Measurements from ENCODE around the gene AMFR.
"Not testable (repeated sequence)": the region's sequence is repeated elsewhere in the genome, so short reads cannot be mapped to it uniquely, and the experiment has no call there.

The AMFR gene

GRCh38 chr16:56387396-56387795 lies 37.9 kb downstream of the AMFR start:
- DNase-seq, result no peak

GRCh38 chr16:56384074-56384721 lies 41.1 kb downstream of the AMFR start:
- no peak for DNase-seq

GRCh38 chr16:56382901-56383355 lies 42.4 kb downstream of the AMFR start:
- DNase-seq, result no peak

- no peak for DNase-seq
Observed at GRCh38 chr16:56382459-56382858, 42.9 kb downstream of the AMFR start.

GRCh38 chr16:56380778-56381485 lies 44.4 kb downstream of the AMFR start:
- DNase-seq, result not testable (repeated sequence)

GRCh38 chr16:56379044-56379443 lies 46.3 kb downstream of the AMFR start:
- not testable (repeated sequence) for DNase-seq

GRCh38 chr16:56375792-56376191 lies 49.6 kb downstream of the AMFR start:
- DNase-seq, result not testable (repeated sequence)

GRCh38 chr16:56373003-56373402 lies 52.3 kb downstream of the AMFR start:
- no peak for DNase-seq

GRCh38 chr16:56372013-56372634 lies 53.2 kb downstream of the AMFR start:
- DNase-seq, result no peak

GRCh38 chr16:56371660-56371937 lies 53.7 kb downstream of the AMFR start:
- no peak for DNase-seq

- DNase-seq, result no peak
Observed at GRCh38 chr16:56370875-56371659, 54.3 kb downstream of the AMFR start.

GRCh38 chr16:56370185-56370874 lies 55.0 kb downstream of the AMFR start:
- DNase-seq, result no peak

- peak; percentile 51 for DNase-seq
Observed at GRCh38 chr16:56369202-56369601, 56.1 kb downstream of the AMFR start.

GRCh38 chr16:56368545-56368944 lies 56.8 kb downstream of the AMFR start:
- peak; percentile 43 for DNase-seq

- no peak for DNase-seq
Observed at GRCh38 chr16:56367764-56368163, 57.6 kb downstream of the AMFR start.

- DNase-seq, result no peak
Observed at GRCh38 chr16:56366945-56367344, 58.4 kb downstream of the AMFR start.

GRCh38 chr16:56365552-56365951 lies 59.8 kb downstream of the AMFR start:
- DNase-seq, result no peak

- no peak for DNase-seq
Observed at GRCh38 chr16:56364865-56365264, 60.5 kb downstream of the AMFR start.

- DNase-seq, result no peak
Observed at GRCh38 chr16:56363781-56364565, 61.4 kb downstream of the AMFR start.

GRCh38 chr16:56363181-56363716 lies 62.1 kb downstream of the AMFR start:
- DNase-seq, result no peak

- DNase-seq, result no peak
Observed at GRCh38 chr16:56362706-56363105, 62.6 kb downstream of the AMFR start.

Data from NCI-H1694 treated with DMSO at 0.1 percent for 48 hours (cell line).